SK-N-MC (cell line): ENCODE results near the gene ZNF275.

ENCODE experiments used
- EZH2 ChIP-seq: fragments of 200-600 bp; sonication (generic); IDR thresholded peaks from one replicate; pipeline ENCODE4 v1.6.1; 2017; ENCODE audit warnings: antibody characterized with exemption
- POLR2AphosphoS5 ChIP-seq: IDR thresholded peaks from 2 replicates; pipeline ENCODE4 v1.6.1; 2012; ENCODE audit warnings: mild to moderate bottlenecking, low read depth, low read length, borderline replicate concordance

- TF ChIP-seq EZH2 (no peak), POLR2AphosphoS5 (no peak)
These were observed 33.1 kb downstream of the ZNF275 start for GRCh38 chrX:153366878-153367538.
